SK-N-SH treated with all-trans-retinoic acid at 6 μM for 48 hours (cell line): ENCODE data around the gene P3H1.

Source experiments
- ATAC-seq: fragments of 200-7000 bp; cut with Tn5 transposase; 3 replicates; pipeline ENCODE4 v1.9.1; 2020; ENCODE audit warnings: mild to moderate bottlenecking, moderate library complexity
- ARNTL ChIP-seq: fragments of 450-650 bp; formaldehyde crosslinking; IDR thresholded peaks from 2 replicates; pipeline ENCODE4 v1.5.0; 2020; ENCODE audit warnings: low read depth, mild to moderate bottlenecking, moderate library complexity, borderline replicate concordance
- BACH2 ChIP-seq: fragments of 250-450 bp; sonication (Bioruptor Pico); IDR thresholded peaks from 2 replicates; pipeline ENCODE4 v1.9.0; 2021; ENCODE audit warnings: mild to moderate bottlenecking, borderline replicate concordance
- CREB5 ChIP-seq: fragments of 250-450 bp; sonication (Bioruptor Pico); IDR thresholded peaks from 2 replicates; pipeline ENCODE4 v1.5.1; 2020; ENCODE audit warnings: low read depth, mild to moderate bottlenecking, moderate library complexity
- CSDC2 ChIP-seq: fragments of 250-450 bp; sonication (Bioruptor Pico); IDR thresholded peaks from 2 replicates; pipeline ENCODE4 v1.5.0; 2020; ENCODE audit warnings: mild to moderate bottlenecking, moderate library complexity
- CSRNP3 ChIP-seq: fragments of 250-450 bp; sonication (Bioruptor Pico); IDR thresholded peaks from 2 replicates; pipeline ENCODE4 v1.5.1; 2021; ENCODE audit warnings: mild to moderate bottlenecking, moderate library complexity
- ESRRG ChIP-seq: fragments of 250-450 bp; sonication (Bioruptor Pico); IDR thresholded peaks from 2 replicates; pipeline ENCODE4 v1.6.1; 2021; ENCODE audit warnings: mild to moderate bottlenecking
- GLIS3 ChIP-seq: fragments of 250-450 bp; sonication (Bioruptor Pico); IDR thresholded peaks from 2 replicates; pipeline ENCODE4 v1.5.0; 2020; ENCODE audit warnings: mild to moderate bottlenecking, moderate library complexity
- ISL1 ChIP-seq: fragments of 250-450 bp; sonication (Bioruptor Pico); IDR thresholded peaks from 2 replicates; pipeline ENCODE4 v2.1.2; 2022; ENCODE audit warnings: mild to moderate bottlenecking, moderate library complexity
- OSR1 ChIP-seq: fragments of 250-450 bp; sonication (Bioruptor Pico); IDR thresholded peaks from 2 replicates; pipeline ENCODE4 v1.8.0; 2022; ENCODE audit warnings: moderate library complexity, mild to moderate bottlenecking, inconsistent platforms
- PATZ1 ChIP-seq: fragments of 250-450 bp; sonication (Bioruptor Pico); IDR thresholded peaks from 2 replicates; pipeline ENCODE4 v1.8.0; 2020; ENCODE audit warnings: mild to moderate bottlenecking, moderate library complexity, borderline replicate concordance
- POU6F1 ChIP-seq: fragments of 250-450 bp; sonication (Bioruptor Pico); IDR thresholded peaks from 2 replicates; pipeline ENCODE4 v1.8.0; 2021; ENCODE audit warnings: low read depth, mild to moderate bottlenecking, moderate library complexity, borderline replicate concordance
- PPARA ChIP-seq: fragments of 250-450 bp; sonication (Bioruptor Pico); IDR thresholded peaks from 2 replicates; pipeline ENCODE4 v1.5.0; 2020; ENCODE audit warnings: mild to moderate bottlenecking, borderline replicate concordance
- RARB ChIP-seq: fragments of 250-450 bp; sonication (Bioruptor Pico); IDR thresholded peaks from 2 replicates; pipeline ENCODE4 v1.8.0; 2021; ENCODE audit warnings: mild to moderate bottlenecking, moderate library complexity
- SNAI2 ChIP-seq: fragments of 250-450 bp; sonication (Bioruptor Pico); IDR thresholded peaks from 2 replicates; pipeline ENCODE4 v1.5.0; 2020; ENCODE audit warnings: mild to moderate bottlenecking, moderate library complexity
- TCF4 ChIP-seq: fragments of 250-450 bp; sonication (Bioruptor Pico); IDR thresholded peaks from 2 replicates; pipeline ENCODE4 v1.8.0; 2021; ENCODE audit warnings: mild to moderate bottlenecking, moderate library complexity, borderline replicate concordance
- TOX ChIP-seq: fragments of 250-450 bp; sonication (Bioruptor Pico); IDR thresholded peaks from 2 replicates; pipeline ENCODE4 v1.8.0; 2021; ENCODE audit warnings: mild to moderate bottlenecking, moderate library complexity, borderline replicate concordance
- ZC3H10 ChIP-seq: fragments of 250-450 bp; sonication (Bioruptor Pico); IDR thresholded peaks from 2 replicates; pipeline ENCODE4 v1.5.1; 2021; ENCODE audit warnings: mild to moderate bottlenecking, moderate library complexity
- ZFP3 ChIP-seq: fragments of 250-450 bp; sonication (Bioruptor Pico); IDR thresholded peaks from 2 replicates; pipeline ENCODE4 v1.5.0; 2020; ENCODE audit warnings: mild to moderate bottlenecking, moderate library complexity
- ZFP30 ChIP-seq: fragments of 450-650 bp; formaldehyde crosslinking; IDR thresholded peaks from 2 replicates; pipeline ENCODE4 v1.5.0; 2022; ENCODE audit warnings: mild to moderate bottlenecking, moderate library complexity
- ZNF565 ChIP-seq: fragments of 450-650 bp; formaldehyde crosslinking; conservative IDR thresholded peaks from 2 replicates; pipeline ENCODE4 v1.5.0; 2020; ENCODE audit warnings: low read depth, mild to moderate bottlenecking, moderate library complexity
- ZNF70 ChIP-seq: fragments of 450-650 bp; formaldehyde crosslinking; IDR thresholded peaks from 2 replicates; pipeline ENCODE4 v1.5.0; 2020; ENCODE audit warnings: mild to moderate bottlenecking, moderate library complexity
- ZNF8 ChIP-seq: fragments of 450-650 bp; formaldehyde crosslinking; IDR thresholded peaks from 2 replicates; pipeline ENCODE4 v1.5.0; 2020; ENCODE audit warnings: mild to moderate bottlenecking, moderate library complexity

P3H1 gene

GRCh38 chr1:42737986-42738677 lies 28.7 kb downstream of the P3H1 start:
- no peak for ATAC-seq
- no peak for TF ChIP-seq CSRNP3 (CRISPR knock-in tag)
- no peak for TF ChIP-seq ZNF8 (CRISPR knock-in tag)
- no peak for TF ChIP-seq TCF4
- TF ChIP-seq ARNTL (CRISPR knock-in tag) = no peak
- no peak for TF ChIP-seq TOX (CRISPR knock-in tag)
- TF ChIP-seq OSR1 (CRISPR knock-in tag) = no peak
- no peak for TF ChIP-seq ZNF565 (CRISPR knock-in tag)
- TF ChIP-seq ZFP30 (CRISPR knock-in tag) = no peak

GRCh38 chr1:42737257-42737656 lies 29.6 kb downstream of the P3H1 start:
- no peak for ATAC-seq
- TF ChIP-seq ISL1 (no peak), ARNTL (CRISPR knock-in tag) (no peak), CREB5 (CRISPR knock-in tag) (no peak), RARB (no peak), BACH2 (CRISPR knock-in tag) (no peak), TOX (CRISPR knock-in tag) (no peak), TCF4 (no peak)

GRCh38 chr1:42736571-42737200 lies 30.1 kb downstream of the P3H1 start:
- no peak for TF ChIP-seq GLIS3 (CRISPR knock-in tag)
- TF ChIP-seq SNAI2 (CRISPR knock-in tag) = no peak
- TF ChIP-seq ZNF8 (CRISPR knock-in tag) = no peak
- no peak for TF ChIP-seq CSDC2 (CRISPR knock-in tag)
- no peak for TF ChIP-seq CREB5 (CRISPR knock-in tag)
- no peak for TF ChIP-seq ISL1
- TF ChIP-seq PATZ1 (CRISPR knock-in tag) = no peak
- TF ChIP-seq RARB = no peak
- no peak for TF ChIP-seq ZNF70 (CRISPR knock-in tag)
- TF ChIP-seq TCF4 = no peak
- no peak for ATAC-seq

GRCh38 chr1:42736152-42736551 lies 30.7 kb downstream of the P3H1 start:
- ATAC-seq = peak; percentile 77
- TF ChIP-seq TCF4 (no peak), TOX (CRISPR knock-in tag) (no peak), ZFP30 (CRISPR knock-in tag) (no peak), POU6F1 (CRISPR knock-in tag) (no peak), CSDC2 (CRISPR knock-in tag) (no peak), GLIS3 (CRISPR knock-in tag) (no peak), ZFP3 (CRISPR knock-in tag) (no peak), ZNF8 (CRISPR knock-in tag) (no peak), ZC3H10 (CRISPR knock-in tag) (no peak), PATZ1 (CRISPR knock-in tag) (no peak), ISL1 (no peak), ARNTL (CRISPR knock-in tag) (no peak), OSR1 (CRISPR knock-in tag) (no peak), ZNF565 (CRISPR knock-in tag) (no peak), PPARA (CRISPR knock-in tag) (no peak), RARB (no peak), CREB5 (CRISPR knock-in tag) (no peak), ESRRG (no peak)
